ENCODE results near the gene ARMH4.

The ARMH4 gene

GRCh38 chr14:58096731-58097130, 55.3 kb downstream of the ARMH4 start:
- no peak for DNase-seq

- DNase-seq: no peak
These were observed 60.0 kb downstream of the ARMH4 start for GRCh38 chr14:58091883-58092630.

DNA sequence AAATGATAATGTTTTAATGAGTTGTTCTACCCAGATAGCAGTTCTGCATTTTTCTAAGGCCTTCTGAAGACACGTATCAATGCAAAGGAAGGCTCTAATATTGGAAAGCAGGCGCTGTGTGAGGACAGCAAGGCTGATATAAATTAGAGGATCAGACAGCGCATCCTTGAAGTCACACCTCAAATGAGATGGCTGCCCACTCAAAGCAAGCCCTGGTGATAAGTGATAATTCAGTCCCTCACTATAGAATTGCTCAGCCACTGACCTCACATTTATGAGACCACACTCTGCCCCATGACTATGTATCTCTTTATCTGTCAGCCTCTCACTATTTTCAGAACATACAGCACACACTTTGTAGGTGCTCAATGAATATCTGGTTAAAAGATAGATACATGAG, 62.4 kb downstream of the ARMH4 start:
- no peak for DNase-seq

- peak; percentile 53 for DNase-seq
These were observed 63.1 kb downstream of the ARMH4 start for GRCh38 chr14:58088961-58089360.

GRCh38 chr14:58085877-58086276, 66.1 kb downstream of the ARMH4 start:
- no peak for DNase-seq

DNA sequence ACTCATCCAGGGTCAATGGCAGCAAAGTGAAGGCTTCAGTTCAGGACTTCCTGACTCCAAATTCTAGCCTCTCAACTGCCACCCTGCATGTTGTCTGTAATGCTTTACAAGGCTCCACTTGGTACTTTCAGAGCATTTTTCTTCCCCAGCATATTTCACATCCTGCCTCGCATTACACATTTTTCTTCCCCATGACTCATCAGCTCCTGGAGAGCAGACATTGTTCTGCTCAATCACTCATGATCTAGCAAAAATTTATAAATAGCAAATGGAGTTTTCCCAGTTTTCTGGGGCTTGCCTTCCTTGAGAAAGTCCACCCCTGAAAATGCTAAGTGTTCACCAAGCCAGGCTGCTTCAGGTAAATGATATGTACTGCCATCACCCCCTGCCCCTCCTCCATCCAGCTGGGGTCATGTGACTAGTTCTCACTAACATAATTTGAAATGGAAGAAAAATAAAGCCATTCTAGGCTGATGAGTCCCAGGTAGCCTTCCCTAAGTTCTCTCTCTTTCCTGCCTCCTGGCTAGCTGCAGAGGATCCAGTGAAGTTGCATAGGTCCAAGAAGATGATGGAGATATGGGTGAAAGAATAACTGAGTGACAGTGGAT, 69.4 kb downstream of the ARMH4 start:
- peak; percentile 92 for DNase-seq

GRCh38 chr14:58082011-58082410, 70.0 kb downstream of the ARMH4 start:
- DNase-seq: peak; percentile 55

- DNase-seq: peak; percentile 26
These were observed 73.5 kb downstream of the ARMH4 start for GRCh38 chr14:58078471-58078870.

GRCh38 chr14:58078068-58078467, 73.9 kb downstream of the ARMH4 start:
- peak; percentile 85 for DNase-seq

GRCh38 chr14:58077621-58078020, 74.4 kb downstream of the ARMH4 start:
- peak; percentile 79 for DNase-seq

- DNase-seq: no peak
These were observed 78.5 kb downstream of the ARMH4 start for GRCh38 chr14:58073516-58073915.

DNA sequence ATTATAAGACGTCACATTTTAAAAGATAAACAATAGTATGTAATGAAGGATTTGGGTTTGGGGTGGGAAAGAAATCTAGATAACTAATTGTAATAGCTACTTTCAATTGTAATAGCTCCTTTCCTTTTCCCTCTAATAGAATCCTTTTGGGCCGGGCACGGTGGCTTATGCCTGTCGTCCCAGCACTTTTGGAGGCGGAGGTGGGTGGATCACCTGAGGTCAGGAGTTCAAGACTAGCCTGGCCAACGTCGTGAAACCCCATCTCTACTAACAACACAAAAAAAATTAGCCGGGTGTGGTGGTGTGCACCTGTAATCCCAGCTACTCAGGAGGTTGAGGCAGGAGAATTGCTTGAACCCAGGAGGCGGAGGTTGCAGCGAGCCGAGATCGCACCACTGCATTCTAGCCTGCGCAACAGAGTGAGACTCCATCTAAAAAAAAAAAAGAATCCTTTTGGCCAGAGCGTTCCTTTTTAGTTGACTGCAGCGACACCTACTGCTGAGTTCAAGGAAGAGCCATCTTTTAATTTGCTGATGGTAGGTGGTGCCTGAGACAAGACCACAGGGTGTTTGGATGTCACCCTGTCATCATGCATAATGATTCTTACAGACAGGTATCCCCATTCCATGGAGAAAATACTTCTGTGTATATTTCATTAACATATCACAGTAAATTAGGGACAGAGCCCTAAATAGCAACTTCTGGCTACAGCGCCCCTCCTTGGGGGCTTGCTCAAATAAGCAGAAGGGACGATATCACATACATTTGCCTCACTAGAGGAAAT, 79.5 kb downstream of the ARMH4 start:
- peak; percentile 68 for DNase-seq

DNA sequence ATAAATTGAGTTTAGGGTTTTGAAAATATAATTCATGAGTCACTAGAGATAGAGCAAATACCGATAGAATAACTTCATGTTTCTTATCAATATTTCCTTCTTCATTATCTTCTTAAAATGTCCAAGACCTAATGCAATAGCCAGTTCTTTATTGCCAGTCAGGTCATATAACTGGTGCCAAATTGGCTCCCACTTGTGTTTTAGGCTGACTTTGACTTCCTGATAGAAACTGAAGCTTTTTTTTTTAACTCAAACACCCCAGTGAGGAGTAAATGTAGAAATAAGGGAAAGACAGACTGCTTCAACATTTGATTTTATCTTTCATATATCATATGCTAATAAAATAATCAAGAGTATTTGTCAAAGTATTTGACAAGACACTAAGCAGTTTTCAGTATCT, 80.7 kb downstream of the ARMH4 start:
- DNase-seq: no peak

DNA sequence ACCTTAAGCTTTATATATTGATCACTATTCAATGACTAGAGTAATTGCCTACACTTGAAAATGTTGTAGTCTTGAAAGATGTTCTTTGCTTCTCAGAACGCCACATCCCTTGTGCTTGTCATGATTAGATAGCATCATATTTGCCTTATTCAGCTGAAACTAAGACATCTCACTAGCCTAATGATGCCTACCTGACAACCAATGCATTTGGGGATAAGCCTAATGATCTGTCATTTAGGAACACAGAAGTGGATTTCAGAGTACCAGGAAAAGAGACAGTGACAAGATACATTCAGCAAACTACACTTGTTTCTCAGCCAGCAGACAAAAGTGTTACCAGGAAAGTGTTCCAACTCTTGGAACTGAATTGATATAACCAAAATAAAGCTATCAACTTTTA, 83.7 kb downstream of the ARMH4 start:
- no peak for DNase-seq

- no peak for DNase-seq
These were observed 85.9 kb downstream of the ARMH4 start for GRCh38 chr14:58066115-58066514.

GRCh38 chr14:58061581-58061980, 90.4 kb downstream of the ARMH4 start:
- no peak for DNase-seq

GRCh38 chr14:58060898-58061297, 91.1 kb downstream of the ARMH4 start:
- DNase-seq: no peak

GRCh38 chr14:58060077-58060476, 91.9 kb downstream of the ARMH4 start:
- DNase-seq: no peak

DNA sequence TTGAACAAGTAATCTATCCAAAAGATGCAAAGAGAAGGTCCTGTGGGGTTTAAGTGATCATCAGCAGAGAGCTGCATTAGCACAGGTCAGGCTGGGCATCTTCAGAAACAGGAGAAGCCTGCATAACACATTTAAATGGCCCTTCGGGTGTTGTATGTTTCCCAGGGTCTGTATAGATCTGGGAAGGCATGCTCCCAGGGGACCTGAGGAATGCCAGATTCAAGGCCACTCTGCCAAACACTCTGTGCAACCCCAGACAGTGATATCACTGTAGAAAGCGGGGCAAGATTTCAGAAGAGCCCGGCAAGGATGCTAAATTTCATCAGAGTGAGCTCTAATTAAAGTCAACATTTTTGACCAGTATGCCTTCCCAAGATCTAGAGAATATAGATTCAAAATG, 92.9 kb downstream of the ARMH4 start:
- DNase-seq: no peak

GRCh38 chr14:58055497-58056010, 96.5 kb downstream of the ARMH4 start:
- no peak for DNase-seq

DNA sequence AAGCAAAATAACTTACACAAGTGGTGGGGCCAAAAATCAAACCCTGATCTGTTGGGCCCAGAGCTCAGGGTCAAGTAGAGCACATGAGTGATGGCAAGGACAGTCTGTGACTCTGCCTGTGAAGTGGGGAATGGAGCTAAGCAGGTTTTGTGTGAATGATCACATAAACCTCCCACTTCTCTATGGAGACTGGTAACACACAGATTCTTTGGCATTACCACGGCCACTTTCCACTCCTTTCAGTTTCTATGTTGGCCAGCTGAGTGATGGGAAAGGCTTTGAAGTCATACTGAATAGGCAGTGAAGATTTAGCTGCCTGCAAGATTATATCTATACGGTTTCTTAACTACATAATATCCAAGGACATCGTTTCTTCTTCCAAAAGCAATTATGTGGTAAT, 97.9 kb downstream of the ARMH4 start:
- no peak for DNase-seq

DNA sequence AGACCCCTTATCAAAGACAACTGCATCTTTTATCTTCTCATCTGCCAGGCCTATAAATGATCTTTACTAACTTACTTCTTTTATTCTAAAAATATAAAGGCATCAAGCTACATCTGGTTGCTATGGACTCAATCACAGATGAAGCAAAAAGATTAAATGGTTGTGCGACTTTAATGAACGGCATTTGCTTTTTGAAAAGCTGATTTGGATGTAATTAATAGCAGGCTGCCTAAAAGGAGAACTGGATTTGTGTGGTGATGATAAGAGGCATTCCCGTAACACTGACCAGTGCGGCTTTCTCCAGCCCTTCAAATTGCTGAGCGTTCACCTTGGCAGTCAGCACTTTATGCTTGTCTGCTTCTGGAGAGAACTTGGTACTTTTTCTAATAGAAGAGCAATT, 103.8 kb downstream of the ARMH4 start:
- no peak for DNase-seq

DNA sequence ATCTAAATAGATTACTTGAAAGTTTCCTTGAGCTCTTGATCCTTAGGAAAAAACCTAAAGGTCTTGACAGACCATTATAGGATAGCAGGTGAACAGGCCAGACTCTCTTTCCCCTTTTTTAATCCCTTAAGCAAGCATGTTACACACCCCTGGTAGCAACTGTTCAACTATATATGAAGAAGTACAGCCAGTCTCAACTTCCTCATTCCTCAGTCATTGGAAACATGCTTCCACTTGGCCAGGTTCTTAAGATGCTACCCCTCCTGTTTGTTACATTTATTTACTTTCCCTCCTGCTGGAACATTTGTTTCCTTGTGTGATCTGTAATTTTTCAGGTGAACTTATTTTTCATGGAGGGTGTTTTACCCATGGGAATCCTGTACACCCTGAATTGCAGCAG, 124.1 kb downstream of the ARMH4 start:
- DNase-seq: no peak

DNA sequence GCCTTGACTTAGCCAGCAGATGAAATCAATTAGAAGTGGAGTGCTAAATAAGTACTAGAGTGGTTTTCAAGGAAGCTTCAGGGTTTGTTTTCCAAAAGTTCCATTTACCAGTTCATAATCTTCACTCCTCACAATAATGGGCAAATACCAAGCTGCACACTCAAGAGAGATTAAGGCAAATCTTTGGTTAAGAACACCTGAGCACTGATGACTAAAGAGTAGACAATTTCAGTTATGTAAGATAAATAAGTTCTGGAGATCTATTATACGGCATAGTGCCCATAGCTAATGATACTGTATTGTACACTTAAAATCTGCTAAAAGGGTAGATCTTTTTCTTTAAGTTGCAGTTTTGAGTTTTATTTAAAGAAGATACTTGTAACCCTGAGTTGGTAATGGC, 125.0 kb downstream of the ARMH4 start:
- DNase-seq: no peak
